AG04450 (cell line): Measurements from ENCODE around the gene HFM1. TPM values are rescaled to one million over a fixed set of nuclear protein-coding genes. Genes with fewer than 3 reads are reported as not detected.
"Not testable (repeated sequence)": the region's sequence is repeated elsewhere in the genome, so short reads cannot be mapped to it uniquely, and the experiment has no call there.

ENCODE experiments used
- CTCF ChIA-PET: fragments of 300-600, 350-600 bp; formaldehyde crosslinking; extraction: SDS; loops from one replicate; lab custom pipeline; 2022; ENCODE audit warnings: antibody characterized with exemption, inconsistent platforms; lab: Charles Lee
- POLR2A ChIA-PET: fragments of 350-600 bp; formaldehyde crosslinking; extraction: SDS; loops from one replicate; lab custom pipeline; 2021; ENCODE audit warnings: antibody characterized with exemption, inconsistent platforms; lab: Yijun Ruan, JAX
- DNase-seq: peaks from one replicate; pipeline ENCODE4 v3.0.0-alpha.2; 2011; ENCODE audit warnings: low read depth, low spot score
- H3K27ac ChIP-seq: one replicate; pipeline ENCODE4 v1.5.1; 2012; ENCODE audit warnings: low read depth, low read length, control low read depth
- H3K27me3 ChIP-seq: one replicate; pipeline ENCODE4 v1.6.0; 2012; ENCODE audit warnings: low read length; ENCODE audit not compliant: control insufficient read depth, insufficient read depth
- H3K4me3 ChIP-seq: 2 replicates; pipeline ENCODE4 v1.5.1; 2011; ENCODE audit warnings: mild to moderate bottlenecking, low read depth, low read length, control low read depth
- H3K9me3 ChIP-seq: 2 replicates; pipeline ENCODE4 v1.5.1; 2012; ENCODE audit warnings: low read length; ENCODE audit not compliant: control insufficient read depth, insufficient read depth
- CTCF ChIP-seq: IDR thresholded peaks from 2 replicates; pipeline ENCODE4 v1.5.1; 2011; ENCODE audit warnings: low read depth, low read length, control low read depth, inconsistent platforms
- polyA plus RNA-seq: library from polyadenylated mRNA; depleted of rRNA; stranded (reverse); fragments of >200 nt; gene quantifications from 2 replicates; pipeline ENCODE4 v1.2.3, GENCODE V29; 2011

HFM1 gene
- polyA plus RNA-seq, 1 experiment: 0.04 TPM

GRCh38 chr1:91311672-91312071 lies 93.0 kb downstream of the HFM1 start:
- CTCF ChIA-PET: no interaction called here
- Histone ChIP-seq H3K9me3 (no peaks in the 10 kb centered on the region), H3K27me3 (no peaks in the 10 kb centered on the region), H3K4me3 (no peak overlapping the region), H3K27ac (no peak overlapping the region)
- DNase-seq: no peak
- no peak for TF ChIP-seq CTCF
- POLR2A ChIA-PET: no interaction called here

- H3K9me3 ChIP-seq: no peaks in the 10 kb centered on the region
- H3K4me3 ChIP-seq: no peak overlapping the region
- no peak for TF ChIP-seq CTCF
- H3K27ac ChIP-seq: no peak overlapping the region
- DNase-seq: no peak
- CTCF ChIA-PET: no interaction called here
- POLR2A ChIA-PET: no interaction called here
- H3K27me3 ChIP-seq: no peaks in the 10 kb centered on the region
Observed at GRCh38 chr1:91308544-91308943, 96.1 kb downstream of the HFM1 start.

GRCh38 chr1:91307784-91308409 lies 96.7 kb downstream of the HFM1 start:
- ChIA-PET CTCF (no interaction called here), POLR2A (no interaction called here)
- no peak for DNase-seq
- no peaks in the 10 kb centered on the region for H3K9me3 ChIP-seq
- no peaks in the 10 kb centered on the region for H3K27me3 ChIP-seq
- H3K4me3 ChIP-seq: no peak overlapping the region
- no peak overlapping the region for H3K27ac ChIP-seq
- no peak for TF ChIP-seq CTCF

DNA sequence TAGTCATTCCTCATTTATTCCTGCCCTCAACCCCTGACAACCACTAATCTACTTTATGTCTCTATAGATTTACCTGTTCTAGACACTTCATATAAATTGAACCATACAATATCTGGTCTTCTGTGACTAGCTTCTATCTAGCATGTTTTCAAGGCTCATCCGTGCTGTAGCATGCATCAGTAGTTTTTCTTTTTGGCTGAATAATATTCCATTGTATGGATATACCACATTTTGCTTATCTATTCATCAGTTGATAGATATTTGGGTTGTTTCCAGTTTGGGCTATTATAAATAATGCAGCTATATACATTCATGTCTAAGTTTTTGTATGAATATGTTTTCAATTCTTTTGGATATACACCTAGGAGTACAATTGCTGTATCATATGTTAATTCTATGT lies 101.5 kb downstream of the HFM1 start:
- Histone ChIP-seq H3K9me3 (no peaks in the 10 kb centered on the region), H3K4me3 (no peak overlapping the region), H3K27me3 (no peaks in the 10 kb centered on the region), H3K27ac (no peak overlapping the region)
- ChIA-PET POLR2A (no interaction called here), CTCF (no interaction called here)
- TF ChIP-seq CTCF: no peak
- no peak for DNase-seq

GRCh38 chr1:91288843-91289553 lies 115.6 kb downstream of the HFM1 start:
- H3K9me3 ChIP-seq, DNase-seq, H3K27me3 ChIP-seq, CTCF ChIA-PET, POLR2A ChIA-PET, H3K27ac ChIP-seq, H3K4me3 ChIP-seq: not testable (repeated sequence)

GRCh38 chr1:91286962-91287317 lies 117.7 kb downstream of the HFM1 start:
- H3K27ac ChIP-seq, H3K9me3 ChIP-seq, H3K27me3 ChIP-seq, POLR2A ChIA-PET, CTCF ChIA-PET, H3K4me3 ChIP-seq, DNase-seq: not testable (repeated sequence)

DNA sequence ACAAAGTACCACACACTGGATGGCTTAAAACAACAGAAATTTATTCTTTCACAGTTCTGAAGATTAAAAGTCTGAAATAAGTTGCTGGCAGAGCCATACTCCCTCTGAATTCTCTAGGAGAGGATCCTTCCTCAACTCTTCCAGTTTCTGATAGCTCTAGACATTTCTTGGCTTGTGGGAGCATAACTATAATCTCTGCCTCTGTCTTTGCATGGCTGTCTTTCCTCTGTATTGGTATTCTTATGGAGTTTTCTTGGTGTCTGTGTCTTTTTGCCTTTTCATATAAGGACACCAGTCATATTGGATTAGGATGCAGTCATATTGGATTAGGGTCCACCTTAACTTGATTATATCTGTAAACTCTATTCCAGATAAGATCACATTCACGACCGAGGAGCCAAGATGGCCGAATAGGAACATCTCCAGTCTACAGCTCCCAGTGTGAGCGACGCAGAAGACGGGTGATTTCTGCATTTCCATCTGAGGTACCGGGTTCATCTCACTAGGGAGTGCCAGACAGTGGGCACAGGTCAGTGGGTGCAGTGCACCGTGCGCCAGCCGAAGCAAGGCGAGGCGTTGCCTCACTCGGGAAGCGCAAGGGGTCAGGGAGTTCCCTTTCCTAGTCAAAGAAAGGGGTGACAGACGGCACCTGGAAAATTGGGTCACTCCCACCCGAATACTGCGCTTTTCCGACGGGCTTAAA lies 118.2 kb downstream of the HFM1 start:
- H3K4me3 ChIP-seq, POLR2A ChIA-PET, DNase-seq, H3K9me3 ChIP-seq, H3K27me3 ChIP-seq, H3K27ac ChIP-seq: not testable (repeated sequence)
- CTCF ChIA-PET: interaction anchor here (1.4 kb wide), 1 partner anchor 120 kb away, joined by 3 read pairs; no protein-coding TSS in a partner anchor
